SK-N-SH treated with all-trans-retinoic acid at 6 μM for 48 hours (cell line): ENCODE measurements around the gene AKR1E2.

ENCODE experiments used
- ARNTL ChIP-seq: fragments of 450-650 bp; formaldehyde crosslinking; IDR thresholded peaks from 2 replicates; pipeline ENCODE4 v1.5.0; 2020; ENCODE audit warnings: low read depth, mild to moderate bottlenecking, moderate library complexity, borderline replicate concordance
- BACH2 ChIP-seq: fragments of 250-450 bp; sonication (Bioruptor Pico); IDR thresholded peaks from 2 replicates; pipeline ENCODE4 v1.9.0; 2021; ENCODE audit warnings: mild to moderate bottlenecking, borderline replicate concordance
- CSDC2 ChIP-seq: fragments of 250-450 bp; sonication (Bioruptor Pico); IDR thresholded peaks from 2 replicates; pipeline ENCODE4 v1.5.0; 2020; ENCODE audit warnings: mild to moderate bottlenecking, moderate library complexity
- GLIS3 ChIP-seq: fragments of 250-450 bp; sonication (Bioruptor Pico); IDR thresholded peaks from 2 replicates; pipeline ENCODE4 v1.5.0; 2020; ENCODE audit warnings: mild to moderate bottlenecking, moderate library complexity
- PATZ1 ChIP-seq: fragments of 250-450 bp; sonication (Bioruptor Pico); IDR thresholded peaks from 2 replicates; pipeline ENCODE4 v1.8.0; 2020; ENCODE audit warnings: mild to moderate bottlenecking, moderate library complexity, borderline replicate concordance
- PPARA ChIP-seq: fragments of 250-450 bp; sonication (Bioruptor Pico); IDR thresholded peaks from 2 replicates; pipeline ENCODE4 v1.5.0; 2020; ENCODE audit warnings: mild to moderate bottlenecking, borderline replicate concordance
- RARB ChIP-seq: fragments of 250-450 bp; sonication (Bioruptor Pico); IDR thresholded peaks from 2 replicates; pipeline ENCODE4 v1.8.0; 2021; ENCODE audit warnings: mild to moderate bottlenecking, moderate library complexity
- TSHZ2 ChIP-seq: fragments of 250-450 bp; sonication (Bioruptor Pico); IDR thresholded peaks from 2 replicates; pipeline ENCODE4 v1.5.0; 2020; ENCODE audit warnings: mild to moderate bottlenecking, moderate library complexity
- ZC3H10 ChIP-seq: fragments of 250-450 bp; sonication (Bioruptor Pico); IDR thresholded peaks from 2 replicates; pipeline ENCODE4 v1.5.1; 2021; ENCODE audit warnings: mild to moderate bottlenecking, moderate library complexity
- ZFP30 ChIP-seq: fragments of 450-650 bp; formaldehyde crosslinking; IDR thresholded peaks from 2 replicates; pipeline ENCODE4 v1.5.0; 2022; ENCODE audit warnings: mild to moderate bottlenecking, moderate library complexity
- ZNF70 ChIP-seq: fragments of 450-650 bp; formaldehyde crosslinking; IDR thresholded peaks from 2 replicates; pipeline ENCODE4 v1.5.0; 2020; ENCODE audit warnings: mild to moderate bottlenecking, moderate library complexity

GRCh38 chr10:4868357-4868657, 42.3 kb downstream of the AKR1E2 start:
- TF ChIP-seq TSHZ2 (CRISPR knock-in tag) (no peak), GLIS3 (CRISPR knock-in tag) (no peak), ZNF70 (no peak), CSDC2 (no peak), RARB (CRISPR knock-in tag) (no peak), ZFP30 (CRISPR knock-in tag) (no peak), ARNTL (no peak), ZC3H10 (no peak), PATZ1 (CRISPR knock-in tag) (no peak), PPARA (CRISPR knock-in tag) (no peak), BACH2 (CRISPR knock-in tag) (no peak)
